HepG2 (cell line): Measurements from ENCODE around the gene ALOXE3. TPM values are rescaled to one million over a fixed set of nuclear protein-coding genes. Genes with fewer than 3 reads are reported as not detected.
A peak's percentile ranks its signal among the peaks of the same experiment; 100 is the strongest.

Experiments used
- ARID4A ChIP-seq: sonication (generic); formaldehyde crosslinking; IDR thresholded peaks from 2 replicates; pipeline ENCODE4 v1.5.0; 2020; ENCODE audit warnings: mild to moderate bottlenecking, missing genetic modification reagents, borderline replicate concordance
- EP300 ChIP-seq, 3 experiments: sonication (generic) in 1 of 3; formaldehyde crosslinking in 1 of 3; IDR thresholded peaks; 2 replicates each; pipeline versions ENCODE4 v1.5.1 to v1.6.1; 2011 to 2020; ENCODE audit warnings: low read depth in 2 of 3, low read length in 2 of 3, borderline replicate concordance in 1 of 3, improper control_type of control experiment in 1 of 3, mild to moderate bottlenecking in 1 of 3, missing genetic modification reagents in 1 of 3, moderate library complexity in 1 of 3
- KLF16 ChIP-seq, 2 experiments: sonication (generic) in 1 of 2; formaldehyde crosslinking in 1 of 2; IDR thresholded peaks; 2 replicates each; pipeline versions ENCODE4 v1.6.1 to v1.8.0; 2016 to 2023; ENCODE audit warnings: missing genetic modification reagents in 2 of 2, missing compliant biosample characterization in 1 of 2
- MED1 ChIP-seq: sonication (generic); formaldehyde crosslinking; IDR thresholded peaks from 2 replicates; pipeline ENCODE4 v1.4.0; 2020; ENCODE audit warnings: missing genetic modification reagents
- MYPOP ChIP-seq: sonication (generic); formaldehyde crosslinking; IDR thresholded peaks from 2 replicates; pipeline ENCODE4 v1.8.1; 2023; ENCODE audit warnings: mild to moderate bottlenecking, moderate library complexity, missing genetic modification reagents
- SAP130 ChIP-seq: IDR thresholded peaks from 2 replicates; pipeline ENCODE4 v1.6.1; 2016; ENCODE audit warnings: low read depth
- ZMYM2 ChIP-seq: sonication (generic); formaldehyde crosslinking; IDR thresholded peaks from 2 replicates; pipeline ENCODE4 v1.8.0; 2022; ENCODE audit warnings: mild to moderate bottlenecking, missing genetic modification reagents
- ZSCAN21 ChIP-seq: sonication (generic); formaldehyde crosslinking; IDR thresholded peaks from 2 replicates; pipeline ENCODE4 v1.8.0; 2022; ENCODE audit warnings: mild to moderate bottlenecking, missing genetic modification reagents, moderate library complexity, borderline replicate concordance
- polyA plus RNA-seq, 8 experiments: library from polyadenylated mRNA; depleted of rRNA in 3 of 8; stranded (reverse) in 7 of 8; unstranded in 1 of 8; fragments of >200 nt; fragmentation: Illumina TruSeq in 4 of 8; extraction: Trizol in 4 of 8; gene quantifications; 2 replicates each; pipeline versions ENCODE4 v1.2.1 to v1.2.3, GENCODE V29; 2011 to 2016; ENCODE audit warnings: low read depth in 4 of 8, missing spikeins in 1 of 8, mixed read lengths in 1 of 8; ENCODE audit not compliant: insufficient read depth in 1 of 8
- total RNA-seq, 5 experiments: library from RNA; depleted of rRNA; stranded (reverse); fragments of >200 nt; fragmentation: Illumina TruSeq; extraction: Trizol; gene quantifications; 2 replicates each; pipeline ENCODE4 v1.2.3, GENCODE V29; 2016; ENCODE audit warnings: low read depth in 1 of 5
- TF ChIP-seq, protein P1 (sequence below): sonication (generic); formaldehyde crosslinking; IDR thresholded peaks from 2 replicates; pipeline ENCODE4 v1.4.0; 2020; ENCODE audit warnings: missing genetic modification reagents, borderline replicate concordance
- TF ChIP-seq, protein P2 (sequence below): IDR thresholded peaks from 2 replicates; pipeline ENCODE4 v1.6.1; 2012; ENCODE audit warnings: low read length, improper control_type of control experiment
- TF ChIP-seq, protein P3 (sequence below): sonication (generic); formaldehyde crosslinking; IDR thresholded peaks from 2 replicates; pipeline ENCODE4 v1.5.1; 2020; ENCODE audit warnings: mild to moderate bottlenecking, moderate library complexity, missing genetic modification reagents

Gene ALOXE3
- total and polyA plus RNA-seq, 2 of the 13 experiments (the other 11 are each of a cell fraction or from before 2014, with no cell fraction given): 0.07 TPM; not detected in 1

DNA sequence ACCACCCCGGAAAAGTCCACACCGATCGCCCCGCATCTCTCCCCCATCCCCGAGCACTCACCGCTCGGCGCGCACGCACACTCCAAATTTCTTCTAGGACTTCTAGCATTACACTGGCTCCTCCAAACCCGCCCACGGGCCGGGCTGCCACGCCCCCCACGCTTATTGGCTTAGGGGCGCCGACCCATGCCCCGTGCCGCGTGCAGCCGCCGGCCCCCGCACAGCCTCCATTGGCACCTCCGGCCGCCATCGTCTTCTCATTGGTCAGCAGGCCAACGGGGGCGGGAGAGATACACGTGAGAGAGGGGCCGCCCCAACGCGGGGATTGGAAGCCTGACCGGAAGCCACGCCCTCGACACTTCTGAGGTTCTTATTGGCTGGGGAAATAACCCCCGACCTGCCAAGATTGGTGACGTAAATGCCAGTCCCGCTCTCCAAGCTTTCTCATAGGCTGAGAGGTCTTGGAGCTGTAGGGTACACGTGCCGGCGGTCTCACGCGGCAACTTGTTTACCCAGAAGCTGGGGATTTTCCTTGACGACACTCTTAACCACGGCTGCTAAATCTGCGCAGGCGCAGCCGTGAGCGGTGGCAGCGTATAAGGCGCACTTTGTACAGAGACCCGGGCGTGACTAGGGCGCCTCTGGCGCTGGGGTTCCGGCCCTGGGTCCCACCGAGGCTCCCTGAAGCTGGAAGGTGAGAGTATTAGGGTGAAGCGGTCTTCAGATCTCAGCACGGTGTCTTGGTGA, 38.1 kb upstream of the ALOXE3 start (continued):
- TF ChIP-seq ARID4A: peak; percentile 90
- TF ChIP-seq SAP130 (CRISPR knock-in tag): peak; percentile 89
- TF ChIP-seq, protein P1, sequence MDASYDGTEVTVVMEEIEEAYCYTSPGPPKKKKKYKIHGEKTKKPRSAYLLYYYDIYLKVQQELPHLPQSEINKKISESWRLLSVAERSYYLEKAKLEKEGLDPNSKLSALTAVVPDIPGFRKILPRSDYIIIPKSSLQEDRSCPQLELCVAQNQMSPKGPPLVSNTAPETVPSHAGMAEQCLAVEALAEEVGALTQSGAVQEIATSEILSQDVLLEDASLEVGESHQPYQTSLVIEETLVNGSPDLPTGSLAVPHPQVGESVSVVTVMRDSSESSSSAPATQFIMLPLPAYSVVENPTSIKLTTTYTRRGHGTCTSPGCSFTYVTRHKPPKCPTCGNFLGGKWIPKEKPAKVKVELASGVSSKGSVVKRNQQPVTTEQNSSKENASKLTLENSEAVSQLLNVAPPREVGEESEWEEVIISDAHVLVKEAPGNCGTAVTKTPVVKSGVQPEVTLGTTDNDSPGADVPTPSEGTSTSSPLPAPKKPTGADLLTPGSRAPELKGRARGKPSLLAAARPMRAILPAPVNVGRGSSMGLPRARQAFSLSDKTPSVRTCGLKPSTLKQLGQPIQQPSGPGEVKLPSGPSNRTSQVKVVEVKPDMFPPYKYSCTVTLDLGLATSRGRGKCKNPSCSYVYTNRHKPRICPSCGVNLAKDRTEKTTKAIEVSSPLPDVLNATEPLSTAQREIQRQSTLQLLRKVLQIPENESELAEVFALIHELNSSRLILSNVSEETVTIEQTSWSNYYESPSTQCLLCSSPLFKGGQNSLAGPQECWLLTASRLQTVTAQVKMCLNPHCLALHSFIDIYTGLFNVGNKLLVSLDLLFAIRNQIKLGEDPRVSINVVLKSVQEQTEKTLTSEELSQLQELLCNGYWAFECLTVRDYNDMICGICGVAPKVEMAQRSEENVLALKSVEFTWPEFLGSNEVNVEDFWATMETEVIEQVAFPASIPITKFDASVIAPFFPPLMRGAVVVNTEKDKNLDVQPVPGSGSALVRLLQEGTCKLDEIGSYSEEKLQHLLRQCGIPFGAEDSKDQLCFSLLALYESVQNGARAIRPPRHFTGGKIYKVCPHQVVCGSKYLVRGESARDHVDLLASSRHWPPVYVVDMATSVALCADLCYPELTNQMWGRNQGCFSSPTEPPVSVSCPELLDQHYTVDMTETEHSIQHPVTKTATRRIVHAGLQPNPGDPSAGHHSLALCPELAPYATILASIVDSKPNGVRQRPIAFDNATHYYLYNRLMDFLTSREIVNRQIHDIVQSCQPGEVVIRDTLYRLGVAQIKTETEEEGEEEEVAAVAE (CRISPR knock-in tag): no peak
- peak; percentile 46 for TF ChIP-seq MYPOP (CRISPR knock-in tag)
- TF ChIP-seq MED1 (CRISPR knock-in tag): peak; percentile 52
- TF ChIP-seq, protein P2, sequence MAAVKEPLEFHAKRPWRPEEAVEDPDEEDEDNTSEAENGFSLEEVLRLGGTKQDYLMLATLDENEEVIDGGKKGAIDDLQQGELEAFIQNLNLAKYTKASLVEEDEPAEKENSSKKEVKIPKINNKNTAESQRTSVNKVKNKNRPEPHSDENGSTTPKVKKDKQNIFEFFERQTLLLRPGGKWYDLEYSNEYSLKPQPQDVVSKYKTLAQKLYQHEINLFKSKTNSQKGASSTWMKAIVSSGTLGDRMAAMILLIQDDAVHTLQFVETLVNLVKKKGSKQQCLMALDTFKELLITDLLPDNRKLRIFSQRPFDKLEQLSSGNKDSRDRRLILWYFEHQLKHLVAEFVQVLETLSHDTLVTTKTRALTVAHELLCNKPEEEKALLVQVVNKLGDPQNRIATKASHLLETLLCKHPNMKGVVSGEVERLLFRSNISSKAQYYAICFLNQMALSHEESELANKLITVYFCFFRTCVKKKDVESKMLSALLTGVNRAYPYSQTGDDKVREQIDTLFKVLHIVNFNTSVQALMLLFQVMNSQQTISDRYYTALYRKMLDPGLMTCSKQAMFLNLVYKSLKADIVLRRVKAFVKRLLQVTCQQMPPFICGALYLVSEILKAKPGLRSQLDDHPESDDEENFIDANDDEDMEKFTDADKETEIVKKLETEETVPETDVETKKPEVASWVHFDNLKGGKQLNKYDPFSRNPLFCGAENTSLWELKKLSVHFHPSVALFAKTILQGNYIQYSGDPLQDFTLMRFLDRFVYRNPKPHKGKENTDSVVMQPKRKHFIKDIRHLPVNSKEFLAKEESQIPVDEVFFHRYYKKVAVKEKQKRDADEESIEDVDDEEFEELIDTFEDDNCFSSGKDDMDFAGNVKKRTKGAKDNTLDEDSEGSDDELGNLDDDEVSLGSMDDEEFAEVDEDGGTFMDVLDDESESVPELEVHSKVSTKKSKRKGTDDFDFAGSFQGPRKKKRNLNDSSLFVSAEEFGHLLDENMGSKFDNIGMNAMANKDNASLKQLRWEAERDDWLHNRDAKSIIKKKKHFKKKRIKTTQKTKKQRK: no peak
- TF ChIP-seq EP300 (IDR thresholded peaks at IDR 0.05; ENCODE audit: low read depth in 2 of 2, low read length in 2 of 2): peak in 1 of 2 experiments; percentile 66; a peak in 2 of 4 replicates
- TF ChIP-seq EP300 (CRISPR knock-in tag; IDR thresholded peaks at IDR 0.05; ENCODE audit: borderline replicate concordance): no peak
- TF ChIP-seq ZSCAN21 (CRISPR knock-in tag): no peak
- TF ChIP-seq ZMYM2: no peak
- TF ChIP-seq, protein P3, sequence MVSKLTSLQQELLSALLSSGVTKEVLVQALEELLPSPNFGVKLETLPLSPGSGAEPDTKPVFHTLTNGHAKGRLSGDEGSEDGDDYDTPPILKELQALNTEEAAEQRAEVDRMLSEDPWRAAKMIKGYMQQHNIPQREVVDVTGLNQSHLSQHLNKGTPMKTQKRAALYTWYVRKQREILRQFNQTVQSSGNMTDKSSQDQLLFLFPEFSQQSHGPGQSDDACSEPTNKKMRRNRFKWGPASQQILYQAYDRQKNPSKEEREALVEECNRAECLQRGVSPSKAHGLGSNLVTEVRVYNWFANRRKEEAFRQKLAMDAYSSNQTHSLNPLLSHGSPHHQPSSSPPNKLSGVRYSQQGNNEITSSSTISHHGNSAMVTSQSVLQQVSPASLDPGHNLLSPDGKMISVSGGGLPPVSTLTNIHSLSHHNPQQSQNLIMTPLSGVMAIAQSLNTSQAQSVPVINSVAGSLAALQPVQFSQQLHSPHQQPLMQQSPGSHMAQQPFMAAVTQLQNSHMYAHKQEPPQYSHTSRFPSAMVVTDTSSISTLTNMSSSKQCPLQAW (CRISPR knock-in tag): peak; percentile 43; the same call in 1 of the 2 replicates
- peak in 1 of 2 experiments; percentile 59; a peak in 2 of 4 replicates for TF ChIP-seq KLF16 (CRISPR knock-in tag; IDR thresholded peaks at IDR 0.05)
